ENCODE measurements around the gene LYG2.

DNA sequence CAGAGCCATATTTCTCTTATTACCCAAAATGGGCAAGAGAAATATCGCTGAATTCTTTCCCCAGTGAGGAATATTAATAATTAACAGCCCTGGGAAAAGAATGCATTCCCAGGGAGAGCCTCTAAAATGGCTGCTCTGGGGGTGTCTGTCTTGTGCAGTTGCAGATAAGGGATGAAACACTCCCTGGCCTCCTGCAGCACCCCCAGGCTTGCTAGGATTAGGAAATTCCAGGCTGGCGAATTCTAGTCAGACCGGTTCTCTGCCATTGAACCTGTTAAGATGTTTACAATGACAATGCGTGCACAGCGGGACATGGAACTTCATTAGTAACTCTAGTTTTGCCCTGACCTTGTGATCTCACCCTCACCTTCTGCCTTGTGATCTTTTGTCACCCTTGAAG, 50.0 kb downstream of the LYG2 start:
- no peak for TF ChIP-seq POLR2A (IDR thresholded peaks at IDR 0.05)
- TF ChIP-seq, protein P1, sequence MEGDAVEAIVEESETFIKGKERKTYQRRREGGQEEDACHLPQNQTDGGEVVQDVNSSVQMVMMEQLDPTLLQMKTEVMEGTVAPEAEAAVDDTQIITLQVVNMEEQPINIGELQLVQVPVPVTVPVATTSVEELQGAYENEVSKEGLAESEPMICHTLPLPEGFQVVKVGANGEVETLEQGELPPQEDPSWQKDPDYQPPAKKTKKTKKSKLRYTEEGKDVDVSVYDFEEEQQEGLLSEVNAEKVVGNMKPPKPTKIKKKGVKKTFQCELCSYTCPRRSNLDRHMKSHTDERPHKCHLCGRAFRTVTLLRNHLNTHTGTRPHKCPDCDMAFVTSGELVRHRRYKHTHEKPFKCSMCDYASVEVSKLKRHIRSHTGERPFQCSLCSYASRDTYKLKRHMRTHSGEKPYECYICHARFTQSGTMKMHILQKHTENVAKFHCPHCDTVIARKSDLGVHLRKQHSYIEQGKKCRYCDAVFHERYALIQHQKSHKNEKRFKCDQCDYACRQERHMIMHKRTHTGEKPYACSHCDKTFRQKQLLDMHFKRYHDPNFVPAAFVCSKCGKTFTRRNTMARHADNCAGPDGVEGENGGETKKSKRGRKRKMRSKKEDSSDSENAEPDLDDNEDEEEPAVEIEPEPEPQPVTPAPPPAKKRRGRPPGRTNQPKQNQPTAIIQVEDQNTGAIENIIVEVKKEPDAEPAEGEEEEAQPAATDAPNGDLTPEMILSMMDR (IDR thresholded peaks at IDR 0.05), result no peak

Measured in tibial nerve (tissue), 3 donors.